CD14-positive monocyte (primary cell): ENCODE measurements around the gene DEK. TPM values are rescaled to one million over a fixed set of nuclear protein-coding genes. Genes with fewer than 3 reads are reported as not detected.

Experiments used
- DNase-seq, 3 donors: peaks; one replicate each; pipeline ENCODE4 v3.0.0-alpha.2; 2011 to 2022
- H2AFZ ChIP-seq: 2 replicates; pipeline ENCODE4 v1.6.0; 2012; ENCODE audit warnings: mild to moderate bottlenecking, low read depth, low read length, inconsistent platforms; ENCODE audit not compliant: insufficient read depth, poor library complexity, severe bottlenecking
- H3K27ac ChIP-seq, 2 donors: 1 replicate in 1 of 2; 2 replicates in 1 of 2; pipeline ENCODE4 v1.5.1; 2012 to 2013; ENCODE audit warnings: low read length in 2 of 2, control low read depth in 1 of 2, inconsistent platforms in 1 of 2, low read depth in 1 of 2, mild to moderate bottlenecking in 1 of 2
- H3K27me3 ChIP-seq, 2 donors: one replicate each; pipeline versions ENCODE4 v1.6.0 to v1.6.1; 2011 to 2013; ENCODE audit warnings: low read length in 2 of 2; ENCODE audit not compliant: control insufficient read depth in 2 of 2, insufficient read depth in 2 of 2
- H3K36me3 ChIP-seq, 2 donors: replicated peaks in 1 of 2; 1 replicate in 1 of 2; 2 replicates in 1 of 2; pipeline versions ENCODE4 v1.5.1 to v1.6.1; 2012 to 2013; ENCODE audit warnings: low read length in 2 of 2, control low read depth in 1 of 2, inconsistent platforms in 1 of 2, mild to moderate bottlenecking in 1 of 2; ENCODE audit not compliant: insufficient read depth in 2 of 2, control insufficient read depth in 1 of 2
- H3K4me1 ChIP-seq, 2 donors: 1 replicate in 1 of 2; 2 replicates in 1 of 2; pipeline versions ENCODE4 v1.5.1 to v1.6.1; 2012 to 2013; ENCODE audit warnings: low read length in 2 of 2, control low read depth in 1 of 2, inconsistent platforms in 1 of 2, mild to moderate bottlenecking in 1 of 2, moderate library complexity in 1 of 2; ENCODE audit not compliant: insufficient read depth in 2 of 2, control insufficient read depth in 1 of 2
- H3K4me2 ChIP-seq: replicated peaks from 2 replicates; pipeline ENCODE3; 2012; ENCODE audit warnings: low read length, moderate library complexity, mild to moderate bottlenecking; ENCODE audit not compliant: poor library complexity, severe bottlenecking; ENCODE audit errors: extremely low read depth
- H3K4me3 ChIP-seq, 3 experiments: fragments of 200-600 bp in 1 of 3; sonication (generic) in 1 of 3; replicated peaks in 1 of 3; 1 replicate in 2 of 3; 2 replicates in 1 of 3; pipeline ENCODE4 v1.5.1; 2011 to 2013; ENCODE audit warnings: low read length in 3 of 3, mild to moderate bottlenecking in 3 of 3, control low read depth in 2 of 3, low read depth in 2 of 3, inconsistent platforms in 1 of 3, moderate library complexity in 1 of 3
- H3K79me2 ChIP-seq: 2 replicates; pipeline ENCODE4 v1.6.0; 2012; ENCODE audit warnings: mild to moderate bottlenecking, control low read depth, inconsistent platforms, low read length, moderate library complexity; ENCODE audit not compliant: insufficient read depth
- H3K9ac ChIP-seq: 2 replicates; pipeline ENCODE4 v1.6.0; 2017; ENCODE audit warnings: low read length, mild to moderate bottlenecking; ENCODE audit not compliant: insufficient read depth, poor library complexity, severe bottlenecking
- H3K9me3 ChIP-seq, 2 donors: replicated peaks in 1 of 2; 1 replicate in 1 of 2; 2 replicates in 1 of 2; pipeline versions ENCODE4 v1.5.1 to v1.6.1; 2012 to 2013; ENCODE audit warnings: low read length in 2 of 2, control low read depth in 1 of 2; ENCODE audit not compliant: control insufficient read depth in 1 of 2, insufficient read depth in 1 of 2
- H4K20me1 ChIP-seq: 2 replicates; pipeline ENCODE4 v1.6.0; 2012; ENCODE audit warnings: mild to moderate bottlenecking, low read length, control low read depth, moderate library complexity; ENCODE audit not compliant: insufficient read depth
- H3K27ac Mint-ChIP-seq, 7 donors: one replicate each; pipeline ENCODE4 v1.8.0; 2020; ENCODE audit warnings: mild to moderate bottlenecking in 7 of 7, mixed read lengths in 7 of 7, moderate library complexity in 6 of 7, inconsistent platforms in 2 of 7
- H3K27me3 Mint-ChIP-seq, 3 donors: one replicate each; pipeline ENCODE4 v1.8.0; 2021 to 2022; ENCODE audit warnings: low read depth in 3 of 3, mild to moderate bottlenecking in 3 of 3, mixed read lengths in 3 of 3, moderate library complexity in 3 of 3, inconsistent platforms in 1 of 3
- H3K36me3 Mint-ChIP-seq, 2 donors: one replicate each; pipeline ENCODE4 v1.8.0; 2020; ENCODE audit warnings: mixed read lengths in 2 of 2, inconsistent platforms in 1 of 2, mild to moderate bottlenecking in 1 of 2
- H3K4me1 Mint-ChIP-seq: one replicate; pipeline ENCODE4 v1.8.0; 2020; ENCODE audit warnings: mild to moderate bottlenecking, mixed read lengths
- H3K4me3 Mint-ChIP-seq, 2 donors: one replicate each; pipeline ENCODE4 v1.8.0; 2020; ENCODE audit warnings: mild to moderate bottlenecking in 2 of 2, mixed read lengths in 2 of 2, moderate library complexity in 1 of 2
- H3K9me3 Mint-ChIP-seq, 7 donors: one replicate each; pipeline ENCODE4 v1.8.0; 2020 to 2022; ENCODE audit warnings: mixed read lengths in 7 of 7, mild to moderate bottlenecking in 6 of 7, moderate library complexity in 6 of 7, inconsistent platforms in 2 of 7
- WGBS: methylation state at CpG from one replicate; pipeline ENCODE4 v1.1.5; 2013; ENCODE audit warnings: missing lambda C conversion rate; ENCODE audit not compliant: insufficient coverage; 5-methylcytosine and 5-hydroxymethylcytosine counted together
- intact Hi-C, 2 donors: fragments of 100-400 bp; cut with micrococcal nuclease; formaldehyde crosslinking; loops; one replicate each; pipeline versions ENCODE4 v1.15.0 to v1.15.1; 2023
- polyA plus RNA-seq, 3 donors: library from polyadenylated mRNA; depleted of rRNA in 1 of 3; unstranded in 2 of 3; stranded (reverse) in 1 of 3; fragments of 300-500 nt in 2 of 3; fragments of >200 nt in 1 of 3; fragmentation: Illumina TruSeq in 2 of 3; gene quantifications; 1 replicate in 2 of 3; 2 replicates in 1 of 3; pipeline ENCODE4 v1.2.3, GENCODE V29; 2012 to 2021
- TF ChIP-seq, protein P1 (sequence below): fragments of 200-600 bp; IDR thresholded peaks from one replicate; pipeline ENCODE4 v1.8.0; 2022; ENCODE audit warnings: antibody characterized with exemption, mild to moderate bottlenecking

DEK gene
- polyA plus RNA-seq, 3 donors: 32.3 to 63.9 (median 56.5) TPM

DNA sequence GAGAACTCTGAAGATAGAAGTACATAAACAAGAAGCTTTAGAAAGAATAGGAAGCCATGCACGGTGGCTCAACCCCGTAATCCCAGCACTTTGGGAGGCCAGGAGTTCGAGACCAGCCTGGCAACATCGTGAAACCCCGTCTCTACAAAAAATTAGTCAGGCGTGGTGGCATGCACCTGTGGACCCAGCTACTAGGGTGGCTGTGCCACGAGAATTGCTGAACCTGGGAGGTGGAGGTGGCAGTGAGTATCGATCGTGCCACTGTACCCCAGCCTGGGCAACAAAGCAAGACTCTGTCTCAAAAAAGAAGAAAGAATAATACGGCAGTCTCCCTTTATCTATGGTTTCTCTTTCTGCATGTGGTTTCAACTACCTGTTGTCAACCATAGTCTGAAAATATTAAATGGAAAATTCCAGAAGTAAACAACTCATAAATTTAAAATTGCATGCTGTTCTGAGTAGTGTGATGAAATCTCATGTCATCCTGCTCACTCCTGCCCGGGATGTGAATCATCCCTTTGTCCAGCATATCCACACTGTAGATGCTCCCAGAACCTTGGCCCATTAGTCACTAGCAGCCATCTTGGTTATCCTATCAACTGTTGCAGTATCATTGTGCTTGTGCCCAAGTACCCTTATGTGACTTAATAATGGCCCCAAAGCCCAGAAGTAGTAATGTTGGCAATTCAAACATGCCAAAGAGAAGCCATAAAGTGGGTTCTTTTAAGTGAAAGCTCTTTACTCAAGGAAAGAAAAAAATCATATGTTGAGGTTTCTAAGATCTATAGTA is 22.1 kb downstream of the DEK start:
- H3K79me2 ChIP-seq: peaks cover 99% of the 10 kb centered on the region
- TF ChIP-seq, protein P1, sequence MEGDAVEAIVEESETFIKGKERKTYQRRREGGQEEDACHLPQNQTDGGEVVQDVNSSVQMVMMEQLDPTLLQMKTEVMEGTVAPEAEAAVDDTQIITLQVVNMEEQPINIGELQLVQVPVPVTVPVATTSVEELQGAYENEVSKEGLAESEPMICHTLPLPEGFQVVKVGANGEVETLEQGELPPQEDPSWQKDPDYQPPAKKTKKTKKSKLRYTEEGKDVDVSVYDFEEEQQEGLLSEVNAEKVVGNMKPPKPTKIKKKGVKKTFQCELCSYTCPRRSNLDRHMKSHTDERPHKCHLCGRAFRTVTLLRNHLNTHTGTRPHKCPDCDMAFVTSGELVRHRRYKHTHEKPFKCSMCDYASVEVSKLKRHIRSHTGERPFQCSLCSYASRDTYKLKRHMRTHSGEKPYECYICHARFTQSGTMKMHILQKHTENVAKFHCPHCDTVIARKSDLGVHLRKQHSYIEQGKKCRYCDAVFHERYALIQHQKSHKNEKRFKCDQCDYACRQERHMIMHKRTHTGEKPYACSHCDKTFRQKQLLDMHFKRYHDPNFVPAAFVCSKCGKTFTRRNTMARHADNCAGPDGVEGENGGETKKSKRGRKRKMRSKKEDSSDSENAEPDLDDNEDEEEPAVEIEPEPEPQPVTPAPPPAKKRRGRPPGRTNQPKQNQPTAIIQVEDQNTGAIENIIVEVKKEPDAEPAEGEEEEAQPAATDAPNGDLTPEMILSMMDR: no peak
- Mint-ChIP-seq H3K36me3 (peaks cover 61 to 75% of the 10 kb centered on the region in 2 donors), H3K4me1 (no peaks in the 10 kb centered on the region), H3K27ac (peak overlapping the region in 2 of 7 donors; percentile 52 to 69), H3K9me3 (no peaks in the 10 kb centered on the region), H3K4me3 (no peak overlapping the region), H3K27me3 (no peaks in the 10 kb centered on the region)
- H4K20me1 ChIP-seq: peaks cover 61% of the 10 kb centered on the region
- WGBS: 85% methylated on average over 8 of the region's 11 CpGs
- H3K4me3 ChIP-seq: no peak overlapping the region
- H2AFZ ChIP-seq: no peak overlapping the region
- no peaks in the 10 kb centered on the region for H3K27me3 ChIP-seq
- no peaks in the 10 kb centered on the region for H3K9me3 ChIP-seq
- H3K36me3 ChIP-seq: peaks cover 66 to 99% of the 10 kb centered on the region in 2 donors
- H3K9ac ChIP-seq: no peak overlapping the region
- H3K4me1 ChIP-seq: no peaks in the 10 kb centered on the region
- intact Hi-C loops: no loop called here
- H3K4me2 ChIP-seq: no peak overlapping the region
- DNase-seq: peak in 1 of 3 donors; percentile 66
- H3K27ac ChIP-seq: peak overlapping the region in 1 of 2 donors; percentile 37

DNA sequence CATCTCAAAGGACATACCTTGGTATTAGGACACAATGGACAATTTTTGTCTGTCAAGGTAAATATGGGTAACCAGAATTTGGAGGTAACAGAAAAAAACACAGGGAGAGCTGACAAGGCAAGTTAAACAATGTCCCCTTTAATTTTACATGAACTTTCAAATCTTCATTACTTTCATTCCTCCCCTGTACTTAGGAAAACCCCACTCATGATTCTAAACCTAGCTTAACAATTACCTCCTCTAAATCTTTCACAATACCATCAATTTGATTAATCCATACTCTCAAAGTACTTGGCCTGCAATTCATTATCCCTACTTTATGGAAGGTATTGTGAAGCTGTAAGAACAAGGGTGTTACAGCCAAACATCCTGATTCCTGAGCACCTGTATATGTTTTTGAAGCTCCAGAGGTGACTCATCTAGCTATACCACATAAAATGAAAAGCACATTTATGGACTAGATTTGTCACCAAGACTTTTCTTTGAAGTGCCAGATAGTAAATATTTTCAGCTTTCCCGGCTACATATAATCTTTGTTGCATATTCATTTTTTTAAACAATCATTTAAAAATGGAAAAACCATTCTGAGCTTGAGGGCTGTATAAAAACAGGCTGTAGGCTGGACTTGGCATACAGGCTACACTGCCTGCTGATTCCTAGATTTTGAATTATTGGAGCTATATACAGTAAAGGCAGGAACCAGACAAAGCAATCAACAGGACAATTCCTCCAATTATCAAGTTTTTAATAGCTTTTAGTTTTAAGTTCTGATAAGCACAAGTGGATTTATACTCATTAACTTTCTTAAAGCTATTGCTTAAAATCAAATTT is 22.9 kb downstream of the DEK start:
- H3K4me1 Mint-ChIP-seq: no peaks in the 10 kb centered on the region
- intact Hi-C loops: no loop called here
- Histone ChIP-seq H2AFZ (no peak overlapping the region), H3K4me3 (no peak overlapping the region), H3K36me3 (peaks cover 70 to 99% of the 10 kb centered on the region in 2 donors), H3K79me2 (peaks cover 99% of the 10 kb centered on the region), H3K27ac (peak overlapping the region in 1 of 2 donors; percentile 17), H3K4me2 (no peak overlapping the region), H3K4me1 (no peaks in the 10 kb centered on the region), H3K27me3 (no peaks in the 10 kb centered on the region), H3K9me3 (no peaks in the 10 kb centered on the region), H3K9ac (no peak overlapping the region), H4K20me1 (peaks cover 61% of the 10 kb centered on the region)
- H3K27me3 Mint-ChIP-seq: no peaks in the 10 kb centered on the region
- TF ChIP-seq, protein P1: no peak
- H3K27ac Mint-ChIP-seq: peak overlapping the region in 2 of 7 donors; percentile 24 to 64
- no peaks in the 10 kb centered on the region for H3K9me3 Mint-ChIP-seq
- peaks cover 64 to 78% of the 10 kb centered on the region in 2 donors for H3K36me3 Mint-ChIP-seq
- H3K4me3 Mint-ChIP-seq: no peak overlapping the region
- no CpG with 5 or more reads among the region's 1 CpG for WGBS
- DNase-seq: no peak
